IPS DF 6.9 (cell line): ENCODE measurements around the gene LPP.

ENCODE experiments used
- DNase-seq: peaks from one replicate; pipeline ENCODE4 v3.0.0-alpha.2; 2013; ENCODE audit warnings: low read depth, low spot score
- H3K27ac ChIP-seq: one replicate; pipeline ENCODE4 v1.5.1; 2013; ENCODE audit warnings: low read length, control low read depth
- H3K27me3 ChIP-seq: 2 replicates; pipeline ENCODE4 v1.6.1; 2013; ENCODE audit warnings: mild to moderate bottlenecking, low read length; ENCODE audit not compliant: control insufficient read depth, insufficient read depth
- H3K36me3 ChIP-seq: 2 replicates; pipeline ENCODE4 v1.6.1; 2013; ENCODE audit warnings: low read length; ENCODE audit not compliant: control insufficient read depth, insufficient read depth
- H3K4me1 ChIP-seq: 2 replicates; pipeline ENCODE4 v1.6.1; 2013; ENCODE audit warnings: low read length; ENCODE audit not compliant: control insufficient read depth, insufficient read depth
- H3K4me3 ChIP-seq: 2 replicates; pipeline ENCODE4 v1.5.1; 2013; ENCODE audit warnings: mild to moderate bottlenecking, low read length
- H3K9me3 ChIP-seq: 2 replicates; pipeline ENCODE4 v1.6.1; 2013; ENCODE audit warnings: low read length, inconsistent platforms; ENCODE audit not compliant: control insufficient read depth, insufficient read depth
- WGBS: extraction: QIAGEN DNeasy Blood & Tissue Kit; methylation state at CpG from one replicate; pipeline ENCODE4 v1.1.7; 2013; ENCODE audit warnings: mixed read lengths, missing lambda C conversion rate; ENCODE audit not compliant: insufficient read length, insufficient coverage; 5-methylcytosine and 5-hydroxymethylcytosine counted together

LPP gene

DNA sequence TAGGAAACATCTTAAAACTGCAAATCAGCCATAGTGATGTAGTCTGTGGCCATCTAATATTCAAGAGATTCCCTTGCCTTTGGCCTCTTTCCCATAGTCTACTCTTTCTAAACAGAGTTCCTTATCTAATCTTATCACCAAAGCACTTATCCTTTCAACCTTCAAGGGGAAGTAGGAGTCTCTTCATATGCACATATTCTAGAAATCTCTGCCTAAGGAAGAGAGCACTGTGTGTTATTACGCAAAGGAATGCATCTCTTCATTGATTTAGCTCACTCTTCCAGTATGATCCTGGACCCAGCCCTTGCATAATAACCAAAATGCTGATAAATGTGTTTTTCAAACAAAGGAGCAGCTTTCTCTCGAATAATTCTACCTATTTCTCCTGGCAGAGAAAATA, 764.1 kb downstream of the LPP start:
- DNase-seq, result no peak
- no CpG with 5 or more reads among the region's 2 CpGs for WGBS
- Histone ChIP-seq H3K4me1 (no peaks in the 10 kb centered on the region), H3K4me3 (no peak overlapping the region), H3K36me3 (no peaks in the 10 kb centered on the region), H3K27ac (no peak overlapping the region), H3K9me3 (no peaks in the 10 kb centered on the region), H3K27me3 (no peaks in the 10 kb centered on the region)

DNA sequence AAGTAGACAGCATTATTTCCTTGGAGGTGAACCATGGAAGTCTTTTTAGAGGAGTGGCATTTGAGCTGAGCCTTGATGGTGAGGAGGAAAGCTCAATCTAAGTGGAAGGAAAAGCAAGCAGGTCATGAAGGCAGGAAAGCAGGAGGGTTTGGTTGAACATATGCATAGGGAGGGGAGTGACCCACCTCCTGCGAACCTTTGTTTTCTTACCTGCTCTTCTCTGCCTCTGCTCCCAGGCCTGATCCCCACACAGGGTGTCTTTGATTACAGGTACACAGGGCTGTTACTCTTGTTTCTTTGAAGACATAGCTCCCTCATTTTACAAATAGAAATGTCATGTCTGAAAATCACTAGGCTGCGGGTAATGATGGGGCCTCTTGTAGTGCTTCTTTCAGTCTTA, 769.7 kb downstream of the LPP start:
- Histone ChIP-seq H3K4me1 (no peaks in the 10 kb centered on the region), H3K9me3 (no peaks in the 10 kb centered on the region), H3K4me3 (no peak overlapping the region), H3K36me3 (no peaks in the 10 kb centered on the region), H3K27me3 (no peaks in the 10 kb centered on the region), H3K27ac (no peak overlapping the region)
- WGBS, result no CpG with 5 or more reads among the region's 2 CpGs
- no peak for DNase-seq

DNA sequence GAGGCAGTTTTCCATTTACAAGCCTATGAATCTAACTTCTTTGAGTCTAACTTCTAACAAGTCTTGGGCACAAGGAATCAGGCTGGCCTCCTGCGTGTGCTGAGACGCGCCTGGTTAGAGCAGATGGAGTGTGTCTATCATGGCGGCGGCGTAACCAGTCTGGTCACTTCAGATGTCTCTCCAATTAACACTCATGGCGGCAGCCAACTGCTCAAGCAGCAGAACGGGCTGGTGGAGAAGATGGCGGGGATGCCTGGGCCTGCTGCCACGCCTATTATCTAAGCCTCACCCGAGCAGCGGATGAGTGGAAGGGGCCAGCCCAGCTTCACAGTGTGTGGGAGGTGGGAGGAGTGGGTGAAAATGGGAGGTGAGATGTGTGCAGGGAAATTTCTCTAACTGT, 771.4 kb downstream of the LPP start:
- Histone ChIP-seq H3K4me1 (no peaks in the 10 kb centered on the region; the same call in 1 of the 2 replicates), H3K4me3 (no peak overlapping the region), H3K9me3 (no peaks in the 10 kb centered on the region), H3K27me3 (no peaks in the 10 kb centered on the region), H3K27ac (no peak overlapping the region), H3K36me3 (no peaks in the 10 kb centered on the region)
- no peak for DNase-seq
- no CpG with 5 or more reads among the region's 12 CpGs for WGBS

GRCh38 chr3:188926111-188926510, 772.2 kb downstream of the LPP start:
- no CpG with 5 or more reads among the region's 4 CpGs for WGBS
- no peak for DNase-seq
- H3K27ac ChIP-seq, result no peak overlapping the region

GRCh38 chr3:188926741-188927511, 773.0 kb downstream of the LPP start:
- DNase-seq, result no peak
- Histone ChIP-seq H3K4me1 (no peaks in the 10 kb centered on the region; the same call in 1 of the 2 replicates), H3K36me3 (no peaks in the 10 kb centered on the region), H3K27me3 (no peaks in the 10 kb centered on the region), H3K4me3 (no peak overlapping the region), H3K9me3 (no peaks in the 10 kb centered on the region), H3K27ac (no peak overlapping the region)
- no CpG with 5 or more reads among the region's 9 CpGs for WGBS

More at GRCh38 chr3:188926111-188926510, 772.2 kb downstream of the LPP start:
- H3K9me3 ChIP-seq, result no peaks in the 10 kb centered on the region
- H3K27me3 ChIP-seq, result no peaks in the 10 kb centered on the region
- H3K4me1 ChIP-seq, result no peaks in the 10 kb centered on the region; the same call in 1 of the 2 replicates
- H3K4me3 ChIP-seq, result no peak overlapping the region
- no peaks in the 10 kb centered on the region for H3K36me3 ChIP-seq

- H3K4me1 ChIP-seq, result no peaks in the 10 kb centered on the region; the same call in 1 of the 2 replicates
- no peaks in the 10 kb centered on the region for H3K9me3 ChIP-seq
- H3K36me3 ChIP-seq, result no peaks in the 10 kb centered on the region
- no peaks in the 10 kb centered on the region for H3K27me3 ChIP-seq
- no peak overlapping the region for H3K4me3 ChIP-seq
- no peak for DNase-seq
- no peak overlapping the region for H3K27ac ChIP-seq
Observed at GRCh38 chr3:188927971-188928370, 774.0 kb downstream of the LPP start.

DNA sequence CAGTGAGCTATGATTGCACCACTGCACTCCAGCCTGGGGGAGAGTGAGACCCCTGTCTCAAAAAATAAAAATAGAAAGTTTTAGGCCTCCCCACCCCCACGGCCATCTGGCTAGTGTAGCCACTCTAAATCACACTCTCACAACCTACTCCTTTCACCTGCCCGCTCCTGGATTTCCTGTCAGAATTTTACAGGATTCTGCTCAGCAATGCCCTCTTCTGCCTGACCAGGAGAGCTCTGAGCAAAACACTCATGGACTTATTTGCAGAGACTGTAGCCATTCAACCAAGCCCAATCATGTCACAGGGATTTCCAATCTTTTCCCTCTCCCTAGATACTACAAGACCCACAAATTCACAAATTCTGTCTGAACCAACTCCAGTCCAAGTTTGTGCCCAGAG, 775.2 kb downstream of the LPP start:
- no peaks in the 10 kb centered on the region for H3K36me3 ChIP-seq
- DNase-seq, result no peak
- H3K4me3 ChIP-seq, result no peak overlapping the region
- no CpG with 5 or more reads among the region's 2 CpGs for WGBS
- H3K27me3 ChIP-seq, result no peaks in the 10 kb centered on the region
- H3K9me3 ChIP-seq, result no peaks in the 10 kb centered on the region
- no peaks in the 10 kb centered on the region; the same call in 1 of the 2 replicates for H3K4me1 ChIP-seq
- no peak overlapping the region for H3K27ac ChIP-seq

DNA sequence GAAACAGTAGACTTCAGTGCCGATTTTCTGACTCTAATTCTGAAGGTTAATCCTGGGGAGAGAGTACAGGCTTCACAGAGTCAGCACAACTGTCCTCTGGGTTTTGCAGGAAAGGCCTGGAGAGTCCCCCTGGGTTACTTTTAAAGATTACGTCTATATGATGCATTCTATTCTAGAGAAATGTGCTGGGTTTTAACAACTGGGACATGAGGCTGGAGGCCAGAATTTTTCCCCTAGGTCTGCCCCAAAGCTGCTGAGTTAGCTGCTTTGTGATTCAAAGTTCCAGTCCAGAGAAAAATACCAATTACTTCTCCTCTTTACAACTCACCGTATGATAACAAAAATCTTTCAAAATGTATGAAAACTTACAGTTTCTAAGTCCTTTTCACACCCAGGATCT, 777.1 kb downstream of the LPP start:
- Histone ChIP-seq H3K9me3 (no peaks in the 10 kb centered on the region), H3K27me3 (no peaks in the 10 kb centered on the region), H3K4me3 (no peak overlapping the region), H3K4me1 (no peaks in the 10 kb centered on the region; the same call in 1 of the 2 replicates), H3K36me3 (no peaks in the 10 kb centered on the region), H3K27ac (no peak overlapping the region)
- no peak for DNase-seq
- 100% methylated on average over 1 of the region's 3 CpGs for WGBS

DNA sequence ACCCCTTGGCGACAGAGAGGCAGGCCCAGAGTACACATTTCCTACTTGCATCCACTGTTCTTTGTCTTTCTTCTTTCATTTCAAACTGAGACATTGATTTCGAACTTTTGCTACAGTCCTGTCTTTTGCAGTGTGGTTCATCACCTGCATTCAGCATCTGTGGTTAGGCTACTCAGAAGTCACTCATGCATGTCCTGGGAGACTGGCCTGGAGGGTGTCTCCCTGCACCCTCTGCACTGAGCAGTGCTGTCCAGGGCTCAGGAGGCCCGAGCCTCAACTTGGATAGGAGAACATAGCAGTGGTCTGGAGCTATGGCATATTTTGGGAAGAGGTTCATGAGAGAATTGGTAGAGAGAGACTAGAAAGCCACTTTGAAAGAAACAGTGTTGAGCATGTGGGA, 777.6 kb downstream of the LPP start:
- Histone ChIP-seq H3K9me3 (no peaks in the 10 kb centered on the region), H3K4me1 (no peaks in the 10 kb centered on the region; the same call in none of the 2 replicates), H3K4me3 (no peak overlapping the region), H3K36me3 (no peaks in the 10 kb centered on the region), H3K27ac (no peak overlapping the region), H3K27me3 (no peaks in the 10 kb centered on the region)
- DNase-seq, result no peak
- WGBS, result no CpG with 5 or more reads among the region's 3 CpGs

DNA sequence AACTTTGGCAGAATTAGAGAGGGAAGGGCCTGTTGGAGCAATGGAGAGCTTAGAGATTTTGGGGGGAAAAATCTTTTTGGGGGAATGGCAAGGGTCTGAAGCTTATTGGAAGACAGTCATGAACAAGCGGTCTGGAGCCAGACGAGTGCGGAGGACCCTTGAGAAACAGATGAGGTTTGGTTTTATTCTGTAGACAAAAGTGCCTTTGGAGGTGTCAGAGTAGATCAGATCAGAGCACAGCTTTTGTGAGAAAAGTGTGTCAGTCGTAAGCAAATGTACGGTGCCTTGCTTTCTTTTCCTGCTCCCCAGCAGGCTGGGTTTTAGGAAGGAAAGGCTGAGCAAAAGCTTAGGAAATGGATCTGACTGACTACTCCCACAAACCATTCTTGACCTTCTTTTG, 781.0 kb downstream of the LPP start:
- DNase-seq, result no peak
- Histone ChIP-seq H3K27ac (no peak overlapping the region), H3K36me3 (no peaks in the 10 kb centered on the region), H3K4me1 (no peaks in the 10 kb centered on the region; the same call in 1 of the 2 replicates), H3K4me3 (no peak overlapping the region), H3K9me3 (no peaks in the 10 kb centered on the region), H3K27me3 (no peaks in the 10 kb centered on the region)
- WGBS, result no CpG with 5 or more reads among the region's 5 CpGs

- no peak overlapping the region for H3K4me3 ChIP-seq
- no peaks in the 10 kb centered on the region for H3K36me3 ChIP-seq
- H3K27me3 ChIP-seq, result no peaks in the 10 kb centered on the region
- no peaks in the 10 kb centered on the region for H3K9me3 ChIP-seq
- no peak for DNase-seq
- no peak overlapping the region for H3K27ac ChIP-seq
- no peaks in the 10 kb centered on the region; the same call in 1 of the 2 replicates for H3K4me1 ChIP-seq
- WGBS, result no CpG with 5 or more reads among the region's 3 CpGs
Observed at GRCh38 chr3:188936597-188937107, 782.7 kb downstream of the LPP start.
